Left ventricle myocardium inferior (tissue), 1 donor: ENCODE data around the gene CSMD2. TPM values are rescaled to one million over a fixed set of nuclear protein-coding genes. Genes with fewer than 3 reads are reported as not detected.

Experiments used
- DNase-seq: peaks from one replicate; pipeline ENCODE4 v3.0.0-alpha.2; 2020
- H3K27ac ChIP-seq: fragments of 200-600 bp; replicated peaks from 2 replicates; pipeline ENCODE4 v1.8.0; 2021
- H3K27me3 ChIP-seq: fragments of 200-600 bp; 2 replicates; pipeline ENCODE4 v1.8.0; 2021; ENCODE audit warnings: low read depth
- H3K36me3 ChIP-seq: fragments of 200-600 bp; 2 replicates; pipeline ENCODE4 v1.8.0; 2021
- H3K4me1 ChIP-seq: fragments of 200-600 bp; 2 replicates; pipeline ENCODE4 v1.8.0; 2021
- H3K4me3 ChIP-seq: fragments of 200-600 bp; 2 replicates; pipeline ENCODE4 v1.8.0; 2021; ENCODE audit warnings: mild to moderate bottlenecking, moderate library complexity
- H3K9me3 ChIP-seq: fragments of 200-600 bp; replicated peaks from 2 replicates; pipeline ENCODE4 v1.8.0; 2021
- intact Hi-C: fragments of 100-400 bp; cut with micrococcal nuclease; formaldehyde crosslinking; loops from one replicate; pipeline ENCODE4 v1.11.0; 2022
- total RNA-seq: library from RNA; stranded (reverse); fragmentation: NEBNext Ultra II Directional; extraction: Animal tissue kit (Norgen Biotek cat#: 25700); gene quantifications from one replicate; pipeline ENCODE4 v1.2.1, GENCODE V29; 2021
- TF ChIP-seq, protein P1 (sequence below): fragments of 200-600 bp; IDR thresholded peaks from 2 replicates; pipeline ENCODE4 v1.8.0; 2021; ENCODE audit warnings: antibody characterized with exemption, mild to moderate bottlenecking, borderline replicate concordance
- donor health status: DM: no; HTN: yes; CAD: no; lungs with severe emphysema.

Gene CSMD2
- total RNA-seq, 1 donor from 2014 or later = 0.14 TPM

GRCh38 chr1:33697816-33698215, 467.2 kb downstream of the CSMD2 start:
- Histone ChIP-seq H3K4me1 (no peaks in the 10 kb centered on the region), H3K9me3 (no peaks in the 10 kb centered on the region), H3K27ac (no peak overlapping the region), H3K36me3 (no peaks in the 10 kb centered on the region), H3K4me3 (no peak overlapping the region), H3K27me3 (peaks cover 49% of the 10 kb centered on the region)
- TF ChIP-seq, protein P1, sequence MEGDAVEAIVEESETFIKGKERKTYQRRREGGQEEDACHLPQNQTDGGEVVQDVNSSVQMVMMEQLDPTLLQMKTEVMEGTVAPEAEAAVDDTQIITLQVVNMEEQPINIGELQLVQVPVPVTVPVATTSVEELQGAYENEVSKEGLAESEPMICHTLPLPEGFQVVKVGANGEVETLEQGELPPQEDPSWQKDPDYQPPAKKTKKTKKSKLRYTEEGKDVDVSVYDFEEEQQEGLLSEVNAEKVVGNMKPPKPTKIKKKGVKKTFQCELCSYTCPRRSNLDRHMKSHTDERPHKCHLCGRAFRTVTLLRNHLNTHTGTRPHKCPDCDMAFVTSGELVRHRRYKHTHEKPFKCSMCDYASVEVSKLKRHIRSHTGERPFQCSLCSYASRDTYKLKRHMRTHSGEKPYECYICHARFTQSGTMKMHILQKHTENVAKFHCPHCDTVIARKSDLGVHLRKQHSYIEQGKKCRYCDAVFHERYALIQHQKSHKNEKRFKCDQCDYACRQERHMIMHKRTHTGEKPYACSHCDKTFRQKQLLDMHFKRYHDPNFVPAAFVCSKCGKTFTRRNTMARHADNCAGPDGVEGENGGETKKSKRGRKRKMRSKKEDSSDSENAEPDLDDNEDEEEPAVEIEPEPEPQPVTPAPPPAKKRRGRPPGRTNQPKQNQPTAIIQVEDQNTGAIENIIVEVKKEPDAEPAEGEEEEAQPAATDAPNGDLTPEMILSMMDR = no peak
- intact Hi-C loops = no loop called here
- no peak for DNase-seq

GRCh38 chr1:33696962-33697361, 468.1 kb downstream of the CSMD2 start:
- TF ChIP-seq, protein P1 = no peak
- no peak overlapping the region for H3K4me3 ChIP-seq
- H3K4me1 ChIP-seq = no peaks in the 10 kb centered on the region
- no peaks in the 10 kb centered on the region for H3K36me3 ChIP-seq
- no peak for DNase-seq
- no peaks in the 10 kb centered on the region for H3K9me3 ChIP-seq
- H3K27ac ChIP-seq = no peak overlapping the region
- peaks cover 49% of the 10 kb centered on the region for H3K27me3 ChIP-seq
- intact Hi-C loops = no loop called here

DNA sequence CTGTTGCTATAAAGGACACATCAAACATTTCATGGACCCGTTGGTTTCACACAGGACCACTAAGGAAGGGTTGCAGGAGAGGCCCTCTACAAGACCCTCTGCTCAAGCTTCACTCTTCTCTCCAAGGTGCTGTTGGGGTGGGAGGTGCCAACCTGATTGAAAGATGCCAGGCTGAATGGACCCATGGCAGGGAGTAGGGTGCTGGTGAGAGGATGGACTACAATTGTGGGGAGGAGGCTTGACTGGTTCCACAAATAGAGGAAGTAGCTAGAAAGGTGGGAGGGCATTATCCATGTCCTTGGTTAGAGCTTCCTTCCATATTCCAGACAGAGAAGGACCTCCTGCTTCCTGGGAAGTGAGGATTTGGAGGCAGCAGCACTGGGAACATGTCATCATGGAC, 468.7 kb downstream of the CSMD2 start:
- intact Hi-C loops = no loop called here
- H3K27me3 ChIP-seq = peaks cover 45% of the 10 kb centered on the region
- no peaks in the 10 kb centered on the region for H3K9me3 ChIP-seq
- no peak overlapping the region for H3K4me3 ChIP-seq
- no peak for DNase-seq
- H3K27ac ChIP-seq = no peak overlapping the region
- no peaks in the 10 kb centered on the region for H3K4me1 ChIP-seq
- H3K36me3 ChIP-seq = no peaks in the 10 kb centered on the region
- TF ChIP-seq, protein P1 = no peak

DNA sequence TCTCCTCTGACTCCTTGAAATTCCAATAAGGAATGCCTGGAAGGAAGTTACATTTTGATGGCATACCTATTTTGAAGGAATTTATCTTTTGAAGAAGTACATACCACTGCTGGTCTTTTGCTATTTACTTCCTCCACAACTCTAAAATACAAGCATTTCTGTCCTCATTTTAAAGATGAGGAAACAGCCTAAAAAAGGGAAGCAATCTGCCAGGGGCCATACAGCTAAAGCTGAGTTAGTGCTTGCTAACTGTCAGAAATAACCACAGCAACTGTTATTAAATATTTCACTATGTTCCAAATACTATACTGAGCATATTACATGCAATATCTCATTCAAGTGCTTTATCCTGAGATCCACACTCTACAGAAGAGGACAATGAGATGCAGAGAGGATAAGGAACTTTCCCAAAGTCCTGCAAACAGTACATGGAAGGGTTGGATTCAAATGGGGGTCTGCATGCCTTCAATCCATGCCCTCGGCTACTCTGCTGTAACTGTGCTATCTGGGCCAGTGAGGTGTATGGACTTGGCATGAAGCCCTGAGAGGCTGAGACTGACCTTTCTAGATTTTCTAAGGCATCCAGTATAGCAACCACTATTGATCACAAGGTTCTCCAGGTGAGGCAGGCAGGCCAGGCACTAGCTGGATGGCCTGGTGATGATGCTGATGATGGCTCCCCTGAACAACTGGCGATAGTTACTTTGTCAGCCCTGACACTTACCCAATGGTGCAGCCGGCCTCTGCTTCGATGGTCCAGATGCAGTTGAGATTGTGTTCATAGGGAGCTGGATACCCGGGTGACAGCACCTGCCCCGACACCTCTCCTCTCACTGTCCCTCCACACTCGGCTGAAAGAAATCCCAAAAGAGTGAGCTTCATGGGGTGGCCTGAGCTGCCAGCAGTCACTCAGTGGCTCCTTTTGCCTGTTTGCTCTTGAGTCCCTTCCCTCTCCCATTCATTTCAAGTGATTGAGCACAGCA, 472.5 kb downstream of the CSMD2 start:
- Histone ChIP-seq H3K27me3 (peaks cover 53% of the 10 kb centered on the region), H3K4me3 (no peak overlapping the region), H3K9me3 (no peaks in the 10 kb centered on the region), H3K27ac (no peak overlapping the region), H3K36me3 (no peaks in the 10 kb centered on the region), H3K4me1 (no peaks in the 10 kb centered on the region)
- intact Hi-C loops = no loop called here
- TF ChIP-seq, protein P1 = no peak
- DNase-seq = no peak

DNA sequence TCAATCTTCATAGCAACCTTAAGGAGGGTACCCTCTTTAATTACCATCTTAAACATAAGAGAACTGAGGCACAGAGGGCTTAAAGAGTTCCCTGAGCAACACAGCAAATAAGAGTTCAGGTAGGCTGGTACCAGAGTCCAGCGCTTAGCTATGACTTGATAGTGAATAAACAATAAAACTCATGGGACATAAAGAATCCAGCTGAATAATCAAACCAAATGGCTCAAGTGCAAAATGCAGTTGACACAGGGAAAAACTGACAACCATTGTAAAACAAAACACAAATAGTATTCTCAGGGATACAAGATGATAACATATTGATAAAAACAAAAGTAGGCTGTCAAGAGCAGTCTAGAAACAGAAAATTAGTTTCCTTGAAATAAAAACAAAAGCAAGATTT, 478.0 kb downstream of the CSMD2 start:
- no peak overlapping the region for H3K27ac ChIP-seq
- no peak for DNase-seq
- intact Hi-C loops = no loop called here
- no peaks in the 10 kb centered on the region for H3K36me3 ChIP-seq
- H3K27me3 ChIP-seq = peaks cover 51% of the 10 kb centered on the region
- TF ChIP-seq, protein P1 = no peak
- no peaks in the 10 kb centered on the region for H3K4me1 ChIP-seq
- H3K9me3 ChIP-seq = no peaks in the 10 kb centered on the region
- H3K4me3 ChIP-seq = no peak overlapping the region
